Hepatocyte (in vitro differentiated cells): Measurements from ENCODE around the gene COG1. TPM values are rescaled to one million over a fixed set of nuclear protein-coding genes. Genes with fewer than 3 reads are reported as not detected.

Experiments
- DNase-seq: peaks from one replicate; pipeline ENCODE4 v3.0.0-alpha.2; 2016; ENCODE audit warnings: low spot score
- H2AFZ ChIP-seq: fragments of 200-600 bp; sonication (generic); 2 replicates; pipeline ENCODE4 v1.6.0; 2016; ENCODE audit warnings: antibody characterized with exemption, mild to moderate bottlenecking
- H3K27ac ChIP-seq: fragments of 200-600 bp; sonication (generic); 2 replicates; pipeline ENCODE4 v1.5.1; 2016; ENCODE audit warnings: mild to moderate bottlenecking
- H3K27me3 ChIP-seq: fragments of 200-600 bp; sonication (generic); 2 replicates; pipeline ENCODE4 v1.6.1; 2016
- H3K36me3 ChIP-seq: fragments of 200-600 bp; sonication (generic); replicated peaks from 2 replicates; pipeline ENCODE4 v1.5.1; 2016; ENCODE audit warnings: low read depth; ENCODE audit not compliant: insufficient read depth
- H3K4me1 ChIP-seq: fragments of 200-600 bp; sonication (generic); 2 replicates; pipeline ENCODE4 v1.5.1; 2016; ENCODE audit warnings: mild to moderate bottlenecking, moderate library complexity; ENCODE audit not compliant: insufficient read depth
- H3K4me2 ChIP-seq: fragments of 200-600 bp; sonication (generic); 2 replicates; pipeline ENCODE4 v1.6.0; 2016
- H3K4me3 ChIP-seq: fragments of 200-600 bp; sonication (generic); 2 replicates; pipeline ENCODE4 v1.5.1; 2016; ENCODE audit warnings: mild to moderate bottlenecking
- H3K79me2 ChIP-seq: fragments of 200-600 bp; sonication (generic); 2 replicates; pipeline ENCODE4 v1.6.0; 2017; ENCODE audit warnings: mild to moderate bottlenecking
- H3K9me2 ChIP-seq: fragments of 200-600 bp; sonication (generic); replicated peaks from 2 replicates; pipeline ENCODE4 v1.6.0; 2017; ENCODE audit warnings: mild to moderate bottlenecking; ENCODE audit not compliant: insufficient read depth
- H3K9me3 ChIP-seq: fragments of 200-600 bp; sonication (generic); 2 replicates; pipeline ENCODE4 v1.5.1; 2016; ENCODE audit warnings: low read depth, mild to moderate bottlenecking
- H4K20me1 ChIP-seq: fragments of 200-600 bp; sonication (generic); 2 replicates; pipeline ENCODE4 v1.6.0; 2016; ENCODE audit warnings: mild to moderate bottlenecking; ENCODE audit not compliant: insufficient read depth, poor library complexity, severe bottlenecking
- CTCF ChIP-seq: fragments of 200-600 bp; sonication (generic); IDR thresholded peaks from 2 replicates; pipeline ENCODE4 v1.5.1; 2016; ENCODE audit warnings: antibody characterized with exemption, mild to moderate bottlenecking; ENCODE audit not compliant: poor library complexity
- EZH2 ChIP-seq: fragments of 200-600 bp; sonication (generic); IDR thresholded peaks from 2 replicates; pipeline ENCODE4 v1.6.1; 2016; ENCODE audit warnings: antibody characterized with exemption, mild to moderate bottlenecking, borderline replicate concordance
- EZH2phosphoT487 ChIP-seq: fragments of 200-600 bp; sonication (generic); IDR thresholded peaks from one replicate; pipeline ENCODE4 v1.6.1; 2018; ENCODE audit warnings: antibody characterized with exemption, mild to moderate bottlenecking, low read depth, moderate library complexity; ENCODE audit not compliant: unreplicated experiment, severe bottlenecking
- WGBS: methylation state at CpG from one replicate; pipeline ENCODE4 v1.1.6; 2016; ENCODE audit warnings: low lambda C conversion rate; ENCODE audit errors: missing lambda C conversion rate; 5-methylcytosine and 5-hydroxymethylcytosine counted together
- polyA plus RNA-seq: library from polyadenylated mRNA; unstranded; fragments of >200 nt; fragmentation: Nextera tagmentation; extraction: Ambion mirVana; gene quantifications from 2 replicates; pipeline ENCODE4 v1.2.1, GENCODE V29; 2016
- total RNA-seq: library from RNA; depleted of rRNA; stranded (reverse); fragments of >200 nt; gene quantifications from 2 replicates; pipeline ENCODE4 v1.2.3, GENCODE V29; 2014

Gene COG1
- total and polyA plus RNA-seq, 2 experiments from 2014 or later = 19.6 to 26.8 TPM

GRCh38 chr17:73179387-73179786, 13.5 kb upstream of the COG1 start:
- TF ChIP-seq EZH2 = no peak
- TF ChIP-seq EZH2phosphoT487 = no peak
- TF ChIP-seq CTCF = no peak
- Histone ChIP-seq H3K36me3 (no peaks in the 10 kb centered on the region), H3K27ac (no peak overlapping the region), H4K20me1 (no peaks in the 10 kb centered on the region), H2AFZ (no peak overlapping the region), H3K9me2 (no peaks in the 10 kb centered on the region), H3K9me3 (no peaks in the 10 kb centered on the region), H3K27me3 (peaks cover 14% of the 10 kb centered on the region), H3K4me2 (no peak overlapping the region), H3K4me1 (no peaks in the 10 kb centered on the region), H3K4me3 (no peak overlapping the region), H3K79me2 (no peaks in the 10 kb centered on the region)
- DNase-seq = no peak
- 84% methylated on average over 5 of the region's 5 CpGs for WGBS

- Histone ChIP-seq H3K9me2 (no peaks in the 10 kb centered on the region), H4K20me1 (no peaks in the 10 kb centered on the region), H3K9me3 (no peaks in the 10 kb centered on the region), H3K79me2 (no peaks in the 10 kb centered on the region), H3K27me3 (peaks cover 14% of the 10 kb centered on the region), H3K4me1 (no peaks in the 10 kb centered on the region), H3K36me3 (no peaks in the 10 kb centered on the region), H2AFZ (no peak overlapping the region), H3K27ac (no peak overlapping the region), H3K4me2 (no peak overlapping the region), H3K4me3 (no peak overlapping the region)
- WGBS = 57% methylated on average over 3 of the region's 3 CpGs
- DNase-seq = no peak
- no peak for TF ChIP-seq CTCF
- TF ChIP-seq EZH2phosphoT487 = no peak
- no peak for TF ChIP-seq EZH2
Measured at GRCh38 chr17:73179878-73180277, 13.0 kb upstream of the COG1 start.

DNA sequence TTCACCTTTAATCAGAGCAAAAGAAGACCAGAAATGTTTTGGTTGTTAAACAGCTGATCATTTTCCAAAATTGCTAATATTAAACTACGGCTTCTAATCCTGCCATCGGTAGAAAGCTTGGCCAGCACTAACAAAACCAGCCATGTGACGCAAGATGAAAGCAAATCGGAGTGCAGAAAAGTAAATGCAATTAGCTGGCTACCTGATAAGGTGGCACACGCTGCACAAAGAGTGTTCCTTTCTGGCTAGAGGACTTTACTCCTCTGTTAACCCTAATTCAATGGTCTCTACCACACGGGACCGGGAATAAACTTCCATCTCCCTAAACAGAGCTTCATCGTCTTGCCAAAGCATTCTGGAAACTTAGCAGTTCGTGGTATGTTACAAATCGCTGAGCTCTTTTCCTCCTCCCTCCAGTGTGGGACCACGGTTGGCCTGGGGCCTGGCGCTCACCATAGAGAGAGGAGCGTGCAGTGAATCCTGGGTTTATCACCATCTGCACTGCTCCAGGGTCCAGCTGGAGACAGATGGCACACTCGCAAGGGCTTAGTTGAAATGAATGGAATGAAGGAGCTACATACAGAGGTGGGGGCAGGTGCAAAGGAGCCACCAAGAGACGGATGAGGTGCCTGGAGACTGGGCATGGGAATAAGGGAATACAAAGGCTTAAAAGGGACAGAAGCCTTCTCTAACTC, 10.1 kb upstream of the COG1 start:
- Histone ChIP-seq H4K20me1 (no peaks in the 10 kb centered on the region), H3K9me3 (no peaks in the 10 kb centered on the region), H3K4me2 (peak overlapping the region; percentile 25), H3K9me2 (no peaks in the 10 kb centered on the region), H2AFZ (no peak overlapping the region), H3K4me1 (no peaks in the 10 kb centered on the region), H3K79me2 (no peaks in the 10 kb centered on the region), H3K27me3 (peaks cover 10% of the 10 kb centered on the region), H3K27ac (no peak overlapping the region), H3K4me3 (no peak overlapping the region), H3K36me3 (no peaks in the 10 kb centered on the region)
- WGBS = 50% methylated on average over 15 of the region's 15 CpGs
- TF ChIP-seq EZH2 (no peak), CTCF (no peak), EZH2phosphoT487 (no peak)
- no peak for DNase-seq
